Tibial artery (tissue), 4 donors: ENCODE data around the gene ITPK1.
"Not testable (repeated sequence)": the region's sequence is repeated elsewhere in the genome, so short reads cannot be mapped to it uniquely, and the experiment has no call there.

Experiments used
- DNase-seq, 2 donors: peaks; one replicate each; pipeline ENCODE4 v3.0.0-alpha.2; 2019
- H3K27ac ChIP-seq, 2 donors: fragments of 200-600 bp; sonication (generic) in 1 of 2; 1 replicate in 1 of 2; 2 replicates in 1 of 2; pipeline ENCODE4 v1.5.1; 2018 to 2019; ENCODE audit warnings: mild to moderate bottlenecking in 1 of 2
- H3K27me3 ChIP-seq, 2 donors: fragments of 200-600 bp; sonication (generic) in 1 of 2; one replicate each; pipeline versions ENCODE4 v1.5.1 to v1.6.0; 2016 to 2019
- H3K36me3 ChIP-seq, 3 donors: fragments of 200-600 bp; sonication (generic) in 2 of 3; one replicate each; pipeline ENCODE4 v1.5.1; 2016 to 2019; ENCODE audit warnings: mild to moderate bottlenecking in 2 of 3
- H3K4me1 ChIP-seq, 4 donors: fragments of 200-600 bp; sonication (generic) in 2 of 4; 1 replicate in 3 of 4; 2 replicates in 1 of 4; pipeline ENCODE4 v1.5.1; 2016 to 2019
- H3K4me3 ChIP-seq, 2 donors: fragments of 200-600 bp; sonication (generic) in 1 of 2; 1 replicate in 1 of 2; 2 replicates in 1 of 2; pipeline ENCODE4 v1.5.1; 2018 to 2019; ENCODE audit warnings: mild to moderate bottlenecking in 2 of 2
- H3K9me3 ChIP-seq, 3 donors: fragments of 200-600 bp; sonication (generic) in 1 of 3; one replicate each; pipeline ENCODE4 v1.5.1; 2016 to 2019
- CTCF ChIP-seq, 2 experiments: fragments of 200-600 bp in 1 of 2; fragments of 450-650 bp in 1 of 2; IDR thresholded peaks; one replicate each; pipeline ENCODE4 v1.5.1; 2017 to 2019; ENCODE audit warnings: antibody characterized with exemption in 2 of 2, mild to moderate bottlenecking in 1 of 2, moderate library complexity in 1 of 2
- intact Hi-C: fragments of 100-400 bp; cut with DNase I; formaldehyde crosslinking; loops from one replicate; pipeline ENCODE4 v1.15.0; 2023; ENCODE audit warnings: low total_unique reads

ITPK1 gene

GRCh38 chr14:93114068-93114710, 1.5 kb downstream of the ITPK1 start:
- Histone ChIP-seq H3K36me3 (no peaks in the 10 kb centered on the region), H3K27ac (peak overlapping the region; percentile 88 to 94), H3K27me3 (no peaks in the 10 kb centered on the region), H3K9me3 (no peaks in the 10 kb centered on the region), H3K4me3 (peak overlapping the region; percentile 88 to 92), H3K4me1 (peaks cover 0 to 39% (median 26%) of the 10 kb centered on the region in 4 donors)
- intact Hi-C loops: loop anchor here (5.0 to 10.0 kb wide), 2 partner anchors 59 to 218 kb away; partner anchors contain the start of gene BTBD7
- no peak for TF ChIP-seq CTCF (IDR thresholded peaks at IDR 0.05)
- DNase-seq: no peak

- peaks cover 0 to 39% (median 26%) of the 10 kb centered on the region in 4 donors for H3K4me1 ChIP-seq
- H3K27ac ChIP-seq: peak overlapping the region; percentile 88 to 94
Measured at GRCh38 chr14:93113678-93114067, 2.1 kb downstream of the ITPK1 start.

GRCh38 chr14:93112891-93113677, 2.6 kb downstream of the ITPK1 start:
- TF ChIP-seq CTCF (IDR thresholded peaks at IDR 0.05): peak; percentile 74 to 79
- H3K9me3 ChIP-seq: no peaks in the 10 kb centered on the region
- DNase-seq: peak; percentile 89 to 92
- H3K36me3 ChIP-seq: no peaks in the 10 kb centered on the region
- peaks cover 0 to 39% (median 26%) of the 10 kb centered on the region in 4 donors for H3K4me1 ChIP-seq
- H3K4me3 ChIP-seq: peak overlapping the region; percentile 88 to 92
- H3K27ac ChIP-seq: peak overlapping the region; percentile 88 to 94
- no peaks in the 10 kb centered on the region for H3K27me3 ChIP-seq
- intact Hi-C loops: loop anchor here (5.0 to 10.0 kb wide), 2 partner anchors 58 to 219 kb away; partner anchors contain the start of gene BTBD7

More at GRCh38 chr14:93113678-93114067, 2.1 kb downstream of the ITPK1 start:
- no peak for TF ChIP-seq CTCF (IDR thresholded peaks at IDR 0.05)
- H3K9me3 ChIP-seq: no peaks in the 10 kb centered on the region
- DNase-seq: no peak
- H3K4me3 ChIP-seq: peak overlapping the region; percentile 88 to 92
- H3K36me3 ChIP-seq: no peaks in the 10 kb centered on the region
- H3K27me3 ChIP-seq: no peaks in the 10 kb centered on the region
- intact Hi-C loops: loop anchor here (5.0 to 10.0 kb wide), 2 partner anchors 59 to 219 kb away; partner anchors contain the start of gene BTBD7

GRCh38 chr14:93111541-93111940, 4.2 kb downstream of the ITPK1 start:
- not testable (repeated sequence) for H3K27me3 ChIP-seq, DNase-seq, H3K9me3 ChIP-seq, H3K4me3 ChIP-seq, H3K36me3 ChIP-seq, H3K27ac ChIP-seq
- intact Hi-C loops: loop anchor here (5.0 to 10.0 kb wide), 2 partner anchors 57 to 221 kb away; partner anchors contain the start of gene BTBD7
- H3K4me1 ChIP-seq: peaks cover 0 to 49% (median 32%) of the 10 kb centered on the region in 4 donors

GRCh38 chr14:93110856-93111419, 4.8 kb downstream of the ITPK1 start:
- Histone ChIP-seq H3K4me1 (peaks cover 0 to 49% (median 32%) of the 10 kb centered on the region in 4 donors), H3K36me3 (no peaks in the 10 kb centered on the region)

More at GRCh38 chr14:93110856-93111419, 4.8 kb downstream of the ITPK1 start:
- intact Hi-C loops: loop anchor here (5.0 to 10.0 kb wide), 2 partner anchors 56 to 221 kb away; partner anchors contain the start of gene BTBD7
- H3K4me3 ChIP-seq: no peak overlapping the region
- no peaks in the 10 kb centered on the region for H3K27me3 ChIP-seq
- TF ChIP-seq CTCF (IDR thresholded peaks at IDR 0.05): no peak
- no peaks in the 10 kb centered on the region for H3K9me3 ChIP-seq
- DNase-seq: no peak
- H3K27ac ChIP-seq: no peak overlapping the region
